ENCODE data around the gene PAX3. TPM values are rescaled to one million over a fixed set of nuclear protein-coding genes. Genes with fewer than 3 reads are reported as not detected.

Gene PAX3
- total and polyA plus RNA-seq, 4 donors, result not detected

GRCh38 chr2:222288590-222289277, 10.1 kb downstream of the PAX3 start:
- peaks cover 4 to 39% (median 25%) of the 10 kb centered on the region in 4 donors for H3K27me3 ChIP-seq (ENCODE audit: control insufficient read depth in 4 of 4, insufficient read depth in 4 of 4, low read length in 3 of 4)
- H3K9ac ChIP-seq (ENCODE audit: low read depth in 1 of 2, low read length in 2 of 2), result no peak overlapping the region
- no peaks in the 10 kb centered on the region for H3K4me1 ChIP-seq (ENCODE audit: control insufficient read depth in 4 of 4, insufficient read depth in 4 of 4, low read length in 3 of 4)
- no peaks in the 10 kb centered on the region for H3K9me3 ChIP-seq (ENCODE audit: control insufficient read depth in 4 of 4, low read length in 3 of 4)
- TF ChIP-seq NR2F2 (IDR thresholded peaks at IDR 0.05) (no peak), MAX (IDR thresholded peaks at IDR 0.05) (no peak), ATF3 (IDR thresholded peaks at IDR 0.05) (no peak), TAF1 (conservative IDR thresholded peaks at IDR 0.05) (no peak), CTCF (IDR thresholded peaks at IDR 0.05; ENCODE audit: low read depth, low read length, missing input control) (no peak), GABPA (IDR thresholded peaks at IDR 0.05 in 1 of 2, conservative IDR thresholded peaks at IDR 0.05 in 1 of 2) (no peak), FOXA1 (IDR thresholded peaks at IDR 0.05) (no peak), REST (IDR thresholded peaks at IDR 0.05) (no peak), ZBTB33 (IDR thresholded peaks at IDR 0.05) (no peak), SP1 (IDR thresholded peaks at IDR 0.05) (no peak), HNF4A (conservative IDR thresholded peaks at IDR 0.05) (no peak), YY1 (IDR thresholded peaks at IDR 0.05) (no peak)
- H3K36me3 ChIP-seq (ENCODE audit: control insufficient read depth in 4 of 4, insufficient read depth in 3 of 4, low read depth in 1 of 4, low read length in 3 of 4), result no peaks in the 10 kb centered on the region
- WGBS, result 6% methylated on average over 8 of the region's 8 CpGs
- DNase-seq (ENCODE audit: low spot score), result no peak
- no peak overlapping the region for H3K4me3 ChIP-seq (ENCODE audit: low read depth in 1 of 3, low read length in 3 of 3)
- no peak overlapping the region for H3K27ac ChIP-seq (ENCODE audit: low read depth in 1 of 2, low read length in 2 of 2)

- no peaks in the 10 kb centered on the region for H3K9me3 ChIP-seq (ENCODE audit: control insufficient read depth in 4 of 4, low read length in 3 of 4)
- no peak overlapping the region for H3K4me3 ChIP-seq (ENCODE audit: low read depth in 1 of 3, low read length in 3 of 3)
- no peak overlapping the region for H3K27ac ChIP-seq (ENCODE audit: low read depth in 1 of 2, low read length in 2 of 2)
- H3K4me1 ChIP-seq (ENCODE audit: control insufficient read depth in 4 of 4, insufficient read depth in 4 of 4, low read length in 3 of 4), result no peaks in the 10 kb centered on the region
- no peak for DNase-seq (ENCODE audit: low spot score)
- TF ChIP-seq RXRA (IDR thresholded peaks at IDR 0.05) (no peak), YY1 (IDR thresholded peaks at IDR 0.05) (no peak)
- no peaks in the 10 kb centered on the region for H3K36me3 ChIP-seq (ENCODE audit: control insufficient read depth in 4 of 4, insufficient read depth in 3 of 4, low read depth in 1 of 4, low read length in 3 of 4)
- peaks cover 4 to 39% (median 24%) of the 10 kb centered on the region in 4 donors for H3K27me3 ChIP-seq (ENCODE audit: control insufficient read depth in 4 of 4, insufficient read depth in 4 of 4, low read length in 3 of 4)
- 26% methylated on average over 4 of the region's 4 CpGs for WGBS
- H3K9ac ChIP-seq (ENCODE audit: low read depth in 1 of 2, low read length in 2 of 2), result no peak overlapping the region
Observed at GRCh38 chr2:222287862-222288479, 10.8 kb downstream of the PAX3 start.
